NCI-H2227 treated with DMSO at 0.1 percent for 48 hours (cell line): ENCODE data around the gene WFIKKN1.

ENCODE experiments used
- DNase-seq: peaks from one replicate; lab custom pipeline; 2025; lab: John Stamatoyannopoulos, UW

The WFIKKN1 gene

DNA sequence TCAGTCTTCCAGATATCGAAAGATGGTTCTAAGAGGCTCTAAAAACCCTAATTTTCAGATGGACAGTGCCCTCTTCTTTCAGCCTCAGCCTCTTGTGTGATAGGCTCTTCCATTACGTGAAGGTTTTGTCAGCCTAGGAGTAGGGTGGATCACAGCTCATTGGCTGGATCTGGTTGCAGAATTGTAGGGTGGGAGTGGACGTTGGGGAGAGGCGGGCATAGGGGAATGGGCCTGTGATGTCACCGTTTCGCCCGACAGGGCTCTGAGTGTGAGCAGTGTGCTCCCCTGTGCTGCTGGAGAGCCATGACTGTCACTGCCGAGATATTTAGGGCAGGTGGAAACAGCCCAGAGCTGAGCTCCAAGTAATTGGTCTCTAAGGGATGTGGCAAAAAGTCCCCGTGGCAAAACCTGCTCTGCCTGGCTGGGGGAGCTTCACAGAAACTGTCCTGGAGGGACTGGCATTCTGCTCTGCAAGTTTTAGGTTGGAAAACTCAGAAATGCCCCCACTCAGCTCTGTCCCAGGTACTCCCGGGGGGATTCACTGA is 6.2 kb upstream of the WFIKKN1 start:
- DNase-seq, result no peak

GRCh38 chr16:625117-625976 is 5.4 kb upstream of the WFIKKN1 start:
- DNase-seq, result no peak

GRCh38 chr16:625977-626765 is 4.6 kb upstream of the WFIKKN1 start:
- no peak for DNase-seq

DNA sequence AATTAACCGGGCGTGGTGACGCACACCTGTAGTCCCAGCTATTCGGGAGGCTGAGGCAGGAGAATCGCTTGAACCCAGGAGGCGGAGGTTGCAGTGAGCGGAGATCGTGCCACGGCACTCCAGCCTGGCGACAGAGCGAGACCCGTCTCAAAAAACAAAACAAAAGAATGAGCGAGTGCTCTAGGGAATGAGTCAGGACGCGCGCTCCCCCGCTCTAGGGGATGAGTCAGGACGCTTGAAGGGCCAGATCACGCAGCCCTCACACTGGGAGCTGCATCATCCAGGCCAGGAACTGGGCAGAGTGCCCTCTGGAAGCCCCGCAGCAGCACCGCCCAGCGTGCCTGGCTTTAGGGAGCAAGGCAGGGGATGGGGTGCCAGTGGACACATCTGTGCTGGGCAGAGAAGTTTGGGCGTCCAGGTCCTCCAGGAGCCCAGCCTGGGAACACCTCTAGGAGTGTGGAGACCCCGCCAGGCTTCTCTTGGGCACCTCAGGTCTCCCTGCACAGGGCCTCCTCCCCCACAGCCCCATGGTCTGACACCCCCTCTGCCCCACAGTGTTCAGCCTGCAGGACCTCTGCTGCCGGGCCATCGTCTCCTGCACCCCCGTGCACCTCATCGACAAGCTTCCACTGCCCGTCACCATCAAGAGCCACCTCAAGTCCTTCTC is 3.9 kb upstream of the WFIKKN1 start:
- no peak for DNase-seq

DNA sequence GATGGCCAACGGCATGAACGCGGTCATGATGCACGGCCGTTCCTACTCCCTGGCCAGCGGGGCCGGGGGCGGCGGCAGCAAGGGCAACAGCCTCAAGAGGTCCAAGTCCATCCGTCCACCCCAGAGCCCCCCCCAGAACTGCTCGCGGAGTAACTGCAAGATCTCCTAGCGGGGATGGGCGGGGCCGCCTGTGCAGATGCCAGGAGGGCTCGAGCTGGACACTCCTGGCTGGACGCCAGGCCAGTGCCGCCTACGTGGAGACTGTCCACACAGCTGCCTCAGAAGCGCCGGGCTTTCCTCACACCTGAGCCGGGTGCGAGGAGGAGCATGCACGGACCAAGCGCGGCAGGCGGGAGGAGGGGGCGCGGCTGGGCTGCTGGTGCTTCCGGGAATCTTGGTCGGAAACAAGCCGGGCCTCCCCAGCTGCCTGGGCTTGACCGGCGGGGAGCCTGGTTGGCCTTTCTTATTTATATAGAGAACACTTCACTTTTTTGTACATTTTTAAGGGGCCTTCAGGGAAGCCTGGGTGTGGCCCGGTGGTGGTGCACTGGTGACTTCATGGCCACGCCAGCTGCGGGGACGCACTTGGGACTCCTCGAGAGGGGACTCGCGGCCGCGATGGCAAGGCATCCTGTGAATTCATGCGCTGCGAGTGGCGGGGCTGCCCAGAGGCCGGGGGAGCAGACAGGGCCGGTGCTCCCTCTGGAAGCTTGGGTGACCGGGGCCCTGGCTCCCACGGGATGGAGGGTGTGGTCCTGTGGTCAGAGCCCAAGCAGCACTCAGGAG is 3.1 kb upstream of the WFIKKN1 start:
- DNase-seq, result no peak

DNA sequence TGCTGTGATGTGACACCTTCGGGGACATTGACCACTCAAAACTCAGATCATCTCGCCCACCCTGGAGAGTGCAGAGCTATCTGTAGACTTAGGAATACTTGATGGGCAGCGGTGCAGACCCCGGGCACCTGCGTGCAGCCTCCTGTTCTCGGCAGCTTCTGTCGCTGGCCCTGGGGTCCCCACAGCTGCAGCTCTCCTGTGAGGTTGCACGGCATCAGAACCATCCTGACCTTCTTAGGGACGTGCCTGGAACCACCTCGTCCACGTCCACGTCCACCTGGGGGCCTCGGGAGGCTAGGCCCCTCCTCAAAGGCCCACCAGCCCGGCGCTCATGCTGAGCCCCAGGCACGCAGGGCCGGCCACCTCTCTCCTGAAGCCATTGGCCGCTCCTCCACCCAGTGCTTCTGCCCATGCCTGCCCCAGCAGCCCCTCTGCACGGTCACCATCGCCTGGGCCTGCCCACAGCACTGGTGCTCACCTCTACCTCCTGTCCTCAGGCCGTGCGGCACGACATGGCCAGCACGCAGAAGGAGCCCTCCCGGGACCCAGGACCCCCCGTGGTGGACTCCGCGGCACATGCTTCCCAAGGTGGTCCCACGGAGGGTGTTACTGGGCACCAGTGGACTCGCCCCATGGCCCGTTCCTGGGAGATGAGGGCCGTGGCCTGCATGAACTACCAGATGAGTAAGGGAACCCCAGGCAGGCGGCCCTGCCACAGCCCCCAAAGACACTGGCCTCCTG is 2.3 kb upstream of the WFIKKN1 start:
- DNase-seq, result no peak

GRCh38 chr16:629185-629832 is 1.5 kb upstream of the WFIKKN1 start:
- peak; percentile 22 for DNase-seq

DNA sequence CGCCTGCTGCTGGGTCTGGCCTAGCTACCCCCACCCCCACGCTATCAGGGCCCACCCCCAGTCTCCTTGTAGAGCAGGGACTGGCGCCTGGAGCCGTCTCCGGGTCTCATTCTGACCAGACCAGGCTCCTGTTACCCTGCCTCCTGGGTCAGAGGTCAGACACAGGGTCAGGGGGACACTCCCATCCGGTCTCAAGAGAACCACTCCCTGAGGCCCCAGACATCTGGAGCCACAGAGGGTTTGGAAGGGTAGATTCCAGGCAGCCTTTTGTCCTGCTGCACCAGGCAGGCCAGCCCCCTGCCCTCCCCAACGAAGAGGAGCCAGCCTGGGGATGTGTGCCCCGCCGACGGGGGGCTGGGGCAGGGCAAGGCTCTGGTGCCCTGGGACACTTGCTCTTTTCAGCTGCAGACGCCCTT is 944 bp upstream of the WFIKKN1 start:
- DNase-seq, result no peak

- DNase-seq, result no peak
Measured at GRCh38 chr16:630249-630814, 453 bp upstream of the WFIKKN1 start.

DNA sequence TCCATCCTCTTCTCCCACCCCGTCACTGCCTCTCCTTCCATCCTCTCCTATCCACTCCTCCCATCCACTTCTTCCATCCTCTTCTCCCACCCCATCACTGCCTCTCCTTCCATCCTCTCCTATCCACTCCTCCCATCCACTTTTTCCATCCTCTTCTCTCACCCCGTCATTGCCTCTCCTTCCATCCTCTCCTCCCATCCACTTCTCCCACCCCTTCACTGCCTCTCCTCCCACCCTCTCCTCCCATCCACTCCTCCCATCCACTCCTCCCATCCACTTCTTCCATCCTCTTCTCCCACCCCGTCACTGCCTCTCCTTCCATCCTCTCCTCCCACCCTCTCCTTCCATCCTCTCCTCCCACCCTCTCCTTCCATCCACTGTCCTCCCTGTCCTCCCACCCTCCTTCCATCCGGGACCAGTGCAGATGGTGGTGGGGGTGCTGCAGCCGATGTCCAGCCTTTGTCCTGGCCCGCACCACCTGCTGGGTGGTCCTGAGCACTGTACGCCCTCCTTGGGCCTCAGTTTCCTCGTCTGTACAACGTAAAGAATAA is 1.1 kb downstream of the WFIKKN1 start:
- no peak for DNase-seq

- no peak for DNase-seq
Measured at GRCh38 chr16:632486-633335, 1.9 kb downstream of the WFIKKN1 start.

DNA sequence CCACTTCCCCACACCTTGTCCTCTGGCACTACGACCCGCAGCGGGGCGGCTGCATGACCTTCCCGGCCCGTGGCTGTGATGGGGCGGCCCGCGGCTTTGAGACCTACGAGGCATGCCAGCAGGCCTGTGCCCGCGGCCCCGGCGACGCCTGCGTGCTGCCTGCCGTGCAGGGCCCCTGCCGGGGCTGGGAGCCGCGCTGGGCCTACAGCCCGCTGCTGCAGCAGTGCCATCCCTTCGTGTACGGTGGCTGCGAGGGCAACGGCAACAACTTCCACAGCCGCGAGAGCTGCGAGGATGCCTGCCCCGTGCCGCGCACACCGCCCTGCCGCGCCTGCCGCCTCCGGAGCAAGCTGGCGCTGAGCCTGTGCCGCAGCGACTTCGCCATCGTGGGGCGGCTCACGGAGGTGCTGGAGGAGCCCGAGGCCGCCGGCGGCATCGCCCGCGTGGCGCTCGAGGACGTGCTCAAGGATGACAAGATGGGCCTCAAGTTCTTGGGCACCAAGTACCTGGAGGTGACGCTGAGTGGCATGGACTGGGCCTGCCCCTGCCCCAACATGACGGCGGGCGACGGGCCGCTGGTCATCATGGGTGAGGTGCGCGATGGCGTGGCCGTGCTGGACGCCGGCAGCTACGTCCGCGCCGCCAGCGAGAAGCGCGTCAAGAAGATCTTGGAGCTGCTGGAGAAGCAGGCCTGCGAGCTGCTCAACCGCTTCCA is 2.7 kb downstream of the WFIKKN1 start:
- no peak for DNase-seq

DNA sequence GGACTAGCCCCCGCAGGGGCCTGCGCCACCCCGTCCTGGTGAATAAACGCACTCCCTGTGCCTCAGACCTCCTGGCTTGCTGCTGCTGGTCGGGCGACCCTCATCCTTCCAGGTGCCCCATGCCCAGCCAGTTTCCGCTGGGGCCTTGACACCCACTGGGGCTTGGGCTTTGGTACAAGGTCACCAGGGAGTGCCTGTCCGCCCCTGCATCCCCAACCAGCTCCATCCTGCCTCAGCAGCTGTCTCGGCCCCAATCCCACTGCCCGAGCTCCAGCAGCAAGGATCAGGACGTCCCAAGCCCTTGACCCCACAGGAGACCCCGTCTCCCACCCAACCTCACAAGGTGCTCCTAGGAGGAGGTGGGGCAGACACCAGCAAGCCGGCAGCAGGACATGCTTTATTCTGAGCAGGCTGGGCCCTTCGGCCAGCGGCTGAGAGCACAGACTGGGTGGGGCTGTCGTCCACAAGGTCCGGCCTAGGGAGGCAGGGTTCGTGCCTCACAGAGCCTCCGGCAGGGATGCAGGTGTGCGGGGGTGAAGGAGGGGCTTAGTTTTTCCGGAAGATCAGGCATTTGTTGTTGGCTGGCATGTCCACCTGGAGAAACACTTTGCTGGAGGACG is 3.4 kb downstream of the WFIKKN1 start:
- no peak for DNase-seq

- DNase-seq, result no peak
Measured at GRCh38 chr16:634996-635395, 4.2 kb downstream of the WFIKKN1 start.

DNA sequence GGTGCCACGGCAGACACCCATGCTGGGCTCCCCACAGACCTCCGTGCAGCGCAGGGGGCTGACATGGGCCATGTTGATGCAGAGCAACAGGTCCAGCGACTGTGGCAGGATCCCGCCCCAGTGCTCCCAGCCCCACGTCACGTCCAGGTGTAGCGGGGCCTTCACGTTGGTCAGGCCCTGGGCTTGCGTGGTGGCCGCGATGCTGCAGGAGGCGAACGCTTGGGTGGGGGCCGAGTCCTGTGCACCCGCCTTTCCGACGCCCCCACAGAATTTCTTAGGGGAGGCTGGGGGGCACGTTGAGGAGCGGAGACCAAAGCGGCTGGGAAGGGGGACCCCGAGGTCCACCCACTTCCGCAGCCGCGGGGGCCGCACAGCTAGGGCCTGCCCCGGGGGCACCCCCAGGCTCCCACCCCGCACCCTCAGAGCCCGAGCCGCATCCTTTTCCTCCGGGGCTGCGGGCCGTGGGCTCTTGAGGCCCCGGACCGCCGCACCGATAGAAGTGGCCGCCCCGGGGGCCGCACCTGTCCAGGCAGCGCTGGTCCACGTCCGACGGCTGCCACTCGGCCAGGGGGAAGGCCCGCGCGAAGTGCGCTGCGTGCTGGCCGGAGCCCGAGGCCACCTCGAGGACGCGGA is 4.9 kb downstream of the WFIKKN1 start:
- DNase-seq, result no peak

- DNase-seq, result peak; percentile 91
Measured at GRCh38 chr16:636206-637080, 5.7 kb downstream of the WFIKKN1 start, which contains the start of gene METTL26. Gene METTL26 (minus strand): TSS chr16:636305. CDS start chr16:636290, 15 bp downstream.
